GM18951 (cell line): ENCODE data around the gene SH3PXD2A.
"Not testable (repeated sequence)": the region's sequence is repeated elsewhere in the genome, so short reads cannot be mapped to it uniquely, and the experiment has no call there.

Source experiments
- POLR2A ChIP-seq: IDR thresholded peaks from 4 replicates; pipeline ENCODE4 v1.6.1; 2011; ENCODE audit warnings: mild to moderate bottlenecking; ENCODE audit not compliant: insufficient read length, insufficient read depth; ENCODE audit errors: extremely low read depth
- in situ Hi-C: fragments of 300-500 bp; cut with MboI; formaldehyde crosslinking; loops from one replicate; pipeline ENCODE4 v1.12.0; 2022; ENCODE audit warnings: low sequenced_read_pairs, mixed read lengths, inconsistent platforms; ENCODE audit not compliant: unreplicated experiment

The SH3PXD2A gene

GRCh38 chr10:103667356-103667755, 188.0 kb downstream of the SH3PXD2A start:
- TF ChIP-seq POLR2A, result no peak

GRCh38 chr10:103666762-103667150, 188.6 kb downstream of the SH3PXD2A start:
- no peak for TF ChIP-seq POLR2A
- in situ Hi-C loops, result no loop called here

More at GRCh38 chr10:103667356-103667755, 188.0 kb downstream of the SH3PXD2A start:
- in situ Hi-C loops, result no loop called here

GRCh38 chr10:103666087-103666761, 189.2 kb downstream of the SH3PXD2A start:
- no peak for TF ChIP-seq POLR2A
- in situ Hi-C loops, result no loop called here

GRCh38 chr10:103665162-103665889, 190.1 kb downstream of the SH3PXD2A start:
- TF ChIP-seq POLR2A, result no peak
- in situ Hi-C loops, result no loop called here

GRCh38 chr10:103663802-103664201, 191.6 kb downstream of the SH3PXD2A start:
- no peak for TF ChIP-seq POLR2A
- in situ Hi-C loops, result no loop called here

- TF ChIP-seq POLR2A, result no peak
- in situ Hi-C loops, result no loop called here
Observed at GRCh38 chr10:103663236-103663635, 192.1 kb downstream of the SH3PXD2A start.

- in situ Hi-C loops, result not testable (repeated sequence)
Observed at GRCh38 chr10:103662704-103663103, 192.7 kb downstream of the SH3PXD2A start.

- in situ Hi-C loops, result no loop called here
- no peak for TF ChIP-seq POLR2A
Observed at GRCh38 chr10:103661198-103661950, 194.0 kb downstream of the SH3PXD2A start.

GRCh38 chr10:103660364-103661197, 194.8 kb downstream of the SH3PXD2A start:
- in situ Hi-C loops, result no loop called here
- TF ChIP-seq POLR2A, result no peak

- TF ChIP-seq POLR2A, result peak; percentile 22
- in situ Hi-C loops, result no loop called here
Observed at GRCh38 chr10:103659674-103660363, 195.6 kb downstream of the SH3PXD2A start.

GRCh38 chr10:103658049-103658577, 197.3 kb downstream of the SH3PXD2A start:
- in situ Hi-C loops, result no loop called here
- no peak for TF ChIP-seq POLR2A

GRCh38 chr10:103657061-103657591, 198.2 kb downstream of the SH3PXD2A start:
- TF ChIP-seq POLR2A, result no peak
- in situ Hi-C loops, result no loop called here
